Ectodermal cell (in vitro differentiated cells): Measurements from ENCODE around the gene KRT71.

Source experiments
- H3K27ac ChIP-seq: 2 replicates; pipeline ENCODE4 v1.7.0; 2013; ENCODE audit warnings: mild to moderate bottlenecking, low read depth, low read length; ENCODE audit not compliant: insufficient read depth, poor library complexity, severe bottlenecking
- H3K27me3 ChIP-seq: 2 replicates; pipeline ENCODE4 v1.7.0; 2013; ENCODE audit warnings: mild to moderate bottlenecking, low read length; ENCODE audit not compliant: insufficient read depth, control insufficient read depth, poor library complexity, severe bottlenecking
- H3K36me3 ChIP-seq: one replicate; pipeline ENCODE4 v1.7.0; 2013; ENCODE audit warnings: low read length; ENCODE audit not compliant: control insufficient read depth, insufficient read depth
- H3K4me1 ChIP-seq: one replicate; pipeline ENCODE4 v1.7.0; 2013; ENCODE audit warnings: low read length; ENCODE audit not compliant: control insufficient read depth, insufficient read depth
- H3K4me3 ChIP-seq: 2 replicates; pipeline ENCODE4 v1.7.0; 2013; ENCODE audit warnings: low read depth, low read length, control low read depth; ENCODE audit not compliant: insufficient read depth
- H3K9me3 ChIP-seq: 2 replicates; pipeline ENCODE4 v1.7.0; 2013; ENCODE audit warnings: mild to moderate bottlenecking, low read length, moderate library complexity; ENCODE audit not compliant: control insufficient read depth
- WGBS, 2 experiments: methylation state at CpG; one replicate each; pipeline ENCODE4 v1.1.7; 2013; ENCODE audit warnings: missing lambda C conversion rate in 2 of 2; 5-methylcytosine and 5-hydroxymethylcytosine counted together

KRT71 gene

GRCh38 chr12:52517005-52517835, 35.7 kb downstream of the KRT71 start:
- H3K4me3 ChIP-seq: no peak overlapping the region
- H3K9me3 ChIP-seq: no peaks in the 10 kb centered on the region
- no peaks in the 10 kb centered on the region for H3K36me3 ChIP-seq
- H3K4me1 ChIP-seq: no peaks in the 10 kb centered on the region
- H3K27ac ChIP-seq: no peak overlapping the region
- 94 to 96% methylated on average over 13 to 14 of the region's 14 CpGs for WGBS, 2 experiments
- no peaks in the 10 kb centered on the region for H3K27me3 ChIP-seq

- no peak overlapping the region for H3K4me3 ChIP-seq
- WGBS, 2 experiments: 93 to 94% methylated on average over 15 of the region's 15 CpGs
- no peak overlapping the region for H3K27ac ChIP-seq
Measured at GRCh38 chr12:52515927-52516831, 36.8 kb downstream of the KRT71 start.

DNA sequence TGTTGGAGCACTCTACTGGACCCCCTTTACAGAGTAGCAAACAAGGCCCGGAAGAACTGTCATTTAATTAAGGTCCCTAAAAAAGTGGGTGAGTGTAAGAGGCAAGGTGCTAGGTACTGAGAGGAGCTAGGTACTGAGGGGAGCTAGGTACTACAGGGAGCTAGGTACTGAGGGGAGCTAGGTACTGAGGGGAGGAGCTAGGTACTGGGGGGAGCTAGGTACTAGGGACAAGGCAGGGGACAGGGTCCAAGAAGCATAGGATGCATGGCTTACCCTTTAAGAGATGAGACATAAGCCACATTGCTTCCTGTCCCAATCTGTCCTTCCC, 37.7 kb downstream of the KRT71 start:
- Histone ChIP-seq H3K4me1 (no peaks in the 10 kb centered on the region), H3K4me3 (no peak overlapping the region), H3K27me3 (no peaks in the 10 kb centered on the region), H3K9me3 (no peaks in the 10 kb centered on the region), H3K36me3 (no peaks in the 10 kb centered on the region), H3K27ac (no peak overlapping the region)
- 96 to 100% methylated on average over 1 of the region's 1 CpG for WGBS, 2 experiments

More at GRCh38 chr12:52515927-52516831, 36.8 kb downstream of the KRT71 start:
- no peaks in the 10 kb centered on the region for H3K36me3 ChIP-seq
- no peaks in the 10 kb centered on the region for H3K4me1 ChIP-seq
- H3K9me3 ChIP-seq: no peaks in the 10 kb centered on the region
- no peaks in the 10 kb centered on the region for H3K27me3 ChIP-seq

GRCh38 chr12:52514471-52515318, 38.2 kb downstream of the KRT71 start:
- Histone ChIP-seq H3K36me3 (no peaks in the 10 kb centered on the region), H3K4me3 (no peak overlapping the region), H3K9me3 (no peaks in the 10 kb centered on the region), H3K27me3 (no peaks in the 10 kb centered on the region), H3K4me1 (no peaks in the 10 kb centered on the region), H3K27ac (no peak overlapping the region)
- WGBS, 2 experiments: 93 to 94% methylated on average over 14 of the region's 14 CpGs

DNA sequence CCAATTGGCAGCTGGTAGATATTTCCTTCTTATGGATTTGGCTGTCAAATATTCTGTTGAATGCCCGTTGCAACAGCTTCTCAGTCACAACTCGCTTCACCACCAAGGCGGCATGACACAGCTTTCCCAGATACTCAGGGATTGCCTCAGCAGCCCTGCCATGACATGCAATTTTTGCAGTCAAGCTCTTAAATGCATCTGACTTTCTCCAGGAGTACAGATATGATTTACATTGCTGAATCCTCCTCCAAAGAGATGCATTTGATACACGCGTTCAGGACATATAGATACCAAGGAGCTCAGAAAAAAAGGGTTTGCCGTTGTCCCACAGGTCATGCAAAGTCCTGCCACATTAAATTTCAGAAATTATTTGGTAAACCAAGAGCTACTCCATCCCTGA, 39.2 kb downstream of the KRT71 start:
- WGBS, 2 experiments: 95 to 97% methylated on average over 6 of the region's 6 CpGs
- Histone ChIP-seq H3K9me3 (no peaks in the 10 kb centered on the region), H3K36me3 (no peaks in the 10 kb centered on the region), H3K27me3 (no peaks in the 10 kb centered on the region), H3K27ac (no peak overlapping the region), H3K4me3 (no peak overlapping the region), H3K4me1 (no peaks in the 10 kb centered on the region)

GRCh38 chr12:52508211-52508610, 44.7 kb downstream of the KRT71 start:
- WGBS, 2 experiments: 92 to 97% methylated on average over 5 of the region's 5 CpGs
- no peaks in the 10 kb centered on the region for H3K4me1 ChIP-seq
- H3K27me3 ChIP-seq: no peaks in the 10 kb centered on the region
- no peak overlapping the region for H3K27ac ChIP-seq
- no peaks in the 10 kb centered on the region for H3K36me3 ChIP-seq
- H3K9me3 ChIP-seq: no peaks in the 10 kb centered on the region
- no peak overlapping the region for H3K4me3 ChIP-seq

- H3K4me3 ChIP-seq: no peak overlapping the region
- H3K9me3 ChIP-seq: no peaks in the 10 kb centered on the region
- H3K27ac ChIP-seq: no peak overlapping the region
- 50 to 51% methylated on average over 4 of the region's 4 CpGs for WGBS, 2 experiments
- no peaks in the 10 kb centered on the region for H3K36me3 ChIP-seq
- no peaks in the 10 kb centered on the region for H3K4me1 ChIP-seq
- no peaks in the 10 kb centered on the region for H3K27me3 ChIP-seq
Measured at GRCh38 chr12:52506858-52507715, 45.9 kb downstream of the KRT71 start.

DNA sequence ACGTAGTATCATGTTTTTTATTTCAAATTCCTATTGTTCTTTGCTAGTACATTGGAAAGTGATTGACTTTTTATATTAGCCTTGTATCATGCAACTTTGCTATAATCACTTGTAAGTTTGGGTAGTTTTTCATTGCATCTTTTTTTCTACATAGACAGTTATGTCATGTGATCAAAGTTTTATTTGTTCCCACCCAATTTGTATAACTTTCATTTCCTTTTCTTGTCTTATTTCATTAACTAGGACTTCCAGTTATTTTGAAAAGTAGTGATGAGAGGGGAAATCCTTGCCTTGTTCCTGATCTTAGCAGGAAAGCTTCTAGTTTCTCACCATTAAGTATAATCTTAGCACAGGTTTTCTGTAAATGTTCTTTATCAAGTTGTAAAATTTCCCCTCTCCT, 50.1 kb downstream of the KRT71 start:
- Histone ChIP-seq H3K4me3 (no peak overlapping the region), H3K9me3 (no peaks in the 10 kb centered on the region), H3K27ac (no peak overlapping the region), H3K27me3 (no peaks in the 10 kb centered on the region), H3K4me1 (no peaks in the 10 kb centered on the region), H3K36me3 (no peaks in the 10 kb centered on the region)
- 80% methylated on average over 1 of the region's 1 CpG; no CpG with 5 or more reads in 1 of the 2 experiments for WGBS, 2 experiments

DNA sequence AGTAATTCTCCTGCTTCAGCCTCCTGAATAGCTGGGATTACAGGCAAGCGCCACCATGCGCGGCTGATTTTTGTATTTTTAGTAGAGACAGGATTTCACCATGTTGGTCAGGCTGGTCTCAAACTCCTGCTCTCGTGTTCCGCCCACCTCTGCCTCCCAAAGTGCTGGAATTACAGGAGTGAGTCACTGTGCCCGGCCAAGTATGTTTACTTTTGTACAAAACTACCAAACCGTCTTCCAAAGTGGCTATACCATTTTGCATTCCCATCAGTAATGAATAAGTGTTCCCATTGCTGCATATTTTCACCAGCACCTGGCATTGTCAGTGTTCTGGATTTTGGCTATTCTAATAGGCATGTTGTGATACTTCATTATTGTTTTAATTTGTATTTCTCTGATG, 51.5 kb downstream of the KRT71 start:
- no peak overlapping the region for H3K27ac ChIP-seq
- WGBS, 2 experiments: 89 to 90% methylated on average over 7 of the region's 7 CpGs

More for the DNA sequence above, 51.5 kb downstream of the KRT71 start:
- Histone ChIP-seq H3K36me3 (no peaks in the 10 kb centered on the region), H3K9me3 (no peaks in the 10 kb centered on the region), H3K4me1 (peaks cover 8% of the 10 kb centered on the region), H3K27me3 (no peaks in the 10 kb centered on the region), H3K4me3 (no peak overlapping the region)
